Stimulated activated CD4-positive, alpha-beta T cell treated with anti-CD3 and anti-CD28 coated beads, Interleukin-4, amount 100 ng/mL, for 24 hours (primary cell): ENCODE results near the gene ASCC2.

Source experiments
- DNase-seq: peaks from one replicate; pipeline ENCODE4 v3.0.0-alpha.2; 2020

ASCC2 gene

DNA sequence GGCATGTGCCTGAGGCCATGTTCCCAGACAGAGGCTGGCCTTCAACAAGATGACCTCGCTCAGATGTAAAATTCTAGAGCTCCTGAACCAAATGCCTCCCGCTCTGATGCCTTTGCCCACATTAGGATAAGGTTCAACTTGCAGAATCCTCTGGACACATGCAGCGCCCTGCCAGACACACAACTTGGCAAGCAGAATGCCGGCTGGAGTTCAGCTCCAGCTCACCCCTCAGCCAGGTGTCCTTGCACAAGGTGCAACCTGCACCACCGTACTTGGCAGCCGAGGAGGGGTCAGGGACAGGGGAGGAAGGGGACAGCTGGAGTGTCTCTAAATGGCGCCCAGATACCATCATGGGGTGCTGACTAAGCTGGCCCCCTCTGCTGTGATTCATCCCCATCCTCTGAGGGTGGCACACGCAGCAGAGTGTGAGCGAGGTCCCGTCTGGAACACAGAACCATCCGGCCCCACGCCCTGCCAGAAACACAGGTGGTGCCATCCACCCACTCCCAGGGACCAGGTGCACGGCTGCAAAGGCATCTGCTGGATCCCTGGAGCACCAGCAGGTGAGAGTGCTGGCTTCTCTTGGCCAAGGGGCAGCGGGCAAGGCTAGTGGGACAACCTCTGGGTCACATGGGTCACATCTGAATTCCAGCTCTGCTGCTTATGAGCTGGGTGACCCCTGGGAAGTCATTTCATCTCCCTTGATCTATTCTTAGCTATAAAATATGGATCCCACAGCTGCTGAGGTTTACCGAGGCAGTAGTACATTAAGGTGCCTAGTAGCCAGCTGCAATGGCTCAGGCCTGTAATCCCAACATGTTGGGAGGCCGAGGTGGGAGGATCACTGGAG lies 84.0 kb downstream of the ASCC2 start:
- DNase-seq: no peak

DNA sequence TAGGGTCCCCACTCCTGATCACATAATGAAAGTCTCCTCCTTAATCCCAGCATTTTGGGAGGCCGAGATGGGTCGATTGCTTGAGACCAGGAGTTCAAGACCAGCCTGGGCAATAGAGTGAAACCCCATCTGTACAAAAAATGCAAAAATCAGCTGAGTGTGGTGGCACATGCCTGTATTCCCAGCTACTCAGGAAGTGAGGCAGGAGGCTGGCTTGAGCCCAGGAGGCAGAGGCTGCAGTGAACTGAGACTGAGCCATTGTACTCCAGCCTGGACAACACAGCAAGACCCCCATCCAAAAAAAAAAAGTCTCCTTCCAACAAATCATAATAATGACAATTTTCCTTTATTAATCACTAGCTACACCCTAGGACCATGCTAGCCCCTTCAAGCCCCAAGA lies 86.4 kb downstream of the ASCC2 start:
- no peak for DNase-seq

DNA sequence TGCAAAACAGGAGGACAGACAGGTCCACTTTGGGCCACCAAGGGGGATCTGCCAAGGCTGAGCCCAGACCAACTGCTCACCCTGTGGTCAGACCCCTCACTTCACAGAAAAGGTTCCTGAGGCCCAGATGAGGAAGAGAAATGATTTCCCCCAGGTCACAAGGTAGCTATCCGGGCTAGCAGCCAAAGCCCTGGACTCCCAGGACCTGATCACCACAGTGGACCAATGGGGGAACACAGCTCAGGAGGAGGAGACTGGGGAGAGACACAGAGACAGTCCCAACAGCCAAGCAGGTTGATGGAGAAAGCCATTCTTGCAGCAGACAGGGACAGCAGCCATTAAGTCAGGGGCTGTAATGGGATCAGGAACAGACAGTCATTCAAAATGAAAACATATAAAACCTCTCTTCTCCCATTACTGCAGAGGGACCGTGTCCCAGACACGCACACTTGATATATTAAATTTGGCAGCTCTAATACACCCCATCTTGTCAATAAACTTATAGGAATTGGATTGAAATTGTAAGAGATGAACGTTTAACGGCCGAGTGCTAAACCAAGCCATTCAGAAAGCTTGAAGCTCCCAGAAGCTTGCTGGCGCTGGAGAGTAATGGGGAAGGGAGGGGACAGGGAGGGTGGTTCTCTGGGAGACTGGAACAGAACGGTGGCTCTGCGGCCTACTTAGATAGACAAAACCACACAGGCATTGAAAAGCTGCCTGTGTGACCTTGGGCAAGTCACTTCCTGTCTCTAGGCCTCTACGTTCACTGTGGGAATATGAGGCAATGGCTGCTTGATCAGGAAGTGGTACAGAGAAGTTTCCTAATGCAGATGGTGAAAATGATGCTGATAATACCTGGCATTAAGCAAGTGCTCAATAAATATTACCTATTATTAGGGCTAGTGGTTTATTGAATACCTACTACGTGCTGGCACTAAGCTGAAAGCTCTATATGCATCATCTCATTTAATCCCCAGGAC lies 87.2 kb downstream of the ASCC2 start:
- DNase-seq: peak; percentile 9

DNA sequence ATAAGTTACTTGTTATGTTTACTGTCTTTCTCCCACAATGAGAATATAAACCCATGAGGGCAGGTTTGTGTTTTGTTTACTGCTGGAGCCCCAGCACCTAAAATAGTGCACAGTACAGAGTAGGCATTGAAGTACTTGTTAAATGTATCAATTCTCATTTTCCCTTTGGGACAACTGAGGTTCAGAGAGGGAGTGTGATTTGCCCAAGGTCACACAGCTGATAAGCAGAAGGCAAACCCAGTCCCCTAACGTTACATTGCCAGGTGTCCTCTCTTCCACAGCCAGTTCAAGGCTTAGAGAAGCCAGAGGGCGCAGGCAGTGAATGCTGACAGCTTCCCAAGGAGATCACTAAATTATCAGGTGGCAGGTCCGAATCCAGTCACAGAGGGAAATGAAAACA lies 88.0 kb downstream of the ASCC2 start:
- no peak for DNase-seq

DNA sequence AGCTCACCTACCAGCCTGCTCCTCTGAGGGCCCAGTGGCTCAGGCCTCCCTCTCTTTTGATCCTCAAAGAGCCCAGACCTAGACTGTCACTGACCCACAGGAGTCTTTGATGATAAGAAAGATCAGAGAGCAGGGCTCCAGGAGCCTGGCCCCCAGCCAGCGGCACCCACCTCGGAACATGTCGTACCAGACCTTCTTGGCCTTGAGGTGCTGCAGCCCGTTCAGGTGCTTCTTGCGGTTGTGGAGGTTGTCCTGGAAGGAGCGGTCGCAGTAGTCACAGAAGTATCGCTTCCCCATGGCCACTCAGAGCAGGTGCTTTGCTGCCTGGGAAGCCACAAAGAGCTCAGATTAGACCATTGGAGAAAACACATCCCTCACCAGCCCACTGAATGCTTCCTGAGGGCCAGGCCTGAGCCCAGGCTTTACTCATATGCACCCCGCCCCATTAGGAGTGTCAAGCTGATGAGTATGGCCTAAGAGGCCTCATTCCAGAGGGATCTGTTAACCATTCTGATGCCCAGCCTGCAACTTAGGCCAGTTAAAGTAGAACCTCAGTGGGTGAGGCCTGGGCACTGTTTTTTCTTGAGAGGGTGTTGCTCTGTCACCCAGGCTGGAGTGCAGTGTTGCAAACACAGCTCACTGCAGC lies 89.7 kb downstream of the ASCC2 start:
- no peak for DNase-seq

DNA sequence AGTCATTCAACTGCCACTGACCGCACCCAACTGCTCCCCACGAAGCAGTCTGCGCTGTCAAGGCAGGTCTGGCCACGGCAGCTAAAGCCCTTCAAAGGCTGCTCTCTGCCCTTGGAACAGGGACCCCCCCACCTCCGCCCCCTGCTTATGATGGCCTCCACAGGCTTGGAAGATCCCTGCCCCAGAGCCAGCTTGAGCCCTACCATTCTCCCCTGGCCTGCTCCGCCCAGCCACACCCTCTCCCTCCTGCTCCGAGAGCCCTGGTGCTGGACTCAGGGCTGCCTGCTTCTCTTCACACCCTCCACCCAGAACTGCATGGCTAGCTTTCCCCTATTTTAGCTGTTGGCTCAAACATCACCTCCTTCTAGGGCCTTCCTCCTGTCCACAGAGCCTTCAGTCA lies 90.2 kb downstream of the ASCC2 start:
- DNase-seq: no peak

DNA sequence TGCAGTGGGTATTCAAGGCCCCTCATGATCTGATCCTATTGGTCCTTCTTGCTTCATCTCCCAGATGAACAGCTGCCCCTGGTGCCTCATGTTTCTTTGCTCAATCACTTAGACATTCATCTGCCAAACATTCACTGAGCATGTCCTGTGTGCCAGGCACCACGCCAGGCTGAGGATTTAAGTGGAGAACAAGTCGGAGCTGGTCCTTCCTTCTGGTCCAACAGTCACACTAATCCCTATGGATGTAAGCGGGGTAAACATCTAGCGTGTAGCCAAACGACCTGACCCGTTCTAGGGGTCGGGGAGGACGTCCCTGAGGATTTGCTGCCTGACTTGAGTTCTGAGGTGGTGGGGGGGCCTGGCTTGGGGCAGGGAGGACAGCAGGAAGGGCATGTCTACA lies 93.2 kb downstream of the ASCC2 start:
- DNase-seq: no peak

DNA sequence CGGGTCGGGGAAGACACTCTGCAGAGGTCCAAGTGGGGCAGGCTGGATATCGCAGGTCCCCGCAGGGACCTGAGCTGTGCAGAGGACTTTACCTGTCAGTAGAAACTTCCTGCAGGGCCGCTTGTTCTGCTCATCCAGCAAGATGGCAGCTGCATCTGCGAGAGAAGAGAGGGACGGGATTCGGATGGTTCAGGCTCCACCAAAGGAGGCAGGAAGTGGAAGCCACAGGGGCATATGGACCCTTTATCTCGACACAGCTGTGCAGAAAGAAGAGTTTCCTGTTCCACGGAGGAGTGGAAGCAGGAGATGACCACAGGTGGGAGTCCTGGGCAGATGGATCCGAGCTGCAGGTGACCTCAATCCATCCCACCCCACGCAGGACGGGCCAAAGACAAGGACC lies 95.7 kb downstream of the ASCC2 start:
- no peak for DNase-seq

DNA sequence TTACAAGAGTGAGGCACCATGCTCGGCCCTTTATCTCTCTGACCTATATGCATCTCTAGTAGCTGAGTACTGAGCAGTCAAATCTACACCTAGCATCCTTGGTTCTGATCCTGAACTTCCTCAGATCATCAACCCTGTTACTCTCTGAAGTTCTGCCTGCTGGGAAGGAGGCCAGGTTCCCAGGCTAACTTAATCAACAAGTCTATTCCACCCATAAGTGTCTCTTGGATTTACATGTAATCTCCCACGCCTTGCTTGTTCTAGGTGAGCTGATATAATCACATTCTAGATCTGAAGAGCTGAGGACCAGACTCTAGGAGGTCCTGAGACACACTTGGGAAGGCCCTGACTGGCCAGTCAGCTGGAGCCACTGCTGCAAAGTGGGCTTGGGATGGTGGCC lies 96.1 kb downstream of the ASCC2 start:
- DNase-seq: no peak

DNA sequence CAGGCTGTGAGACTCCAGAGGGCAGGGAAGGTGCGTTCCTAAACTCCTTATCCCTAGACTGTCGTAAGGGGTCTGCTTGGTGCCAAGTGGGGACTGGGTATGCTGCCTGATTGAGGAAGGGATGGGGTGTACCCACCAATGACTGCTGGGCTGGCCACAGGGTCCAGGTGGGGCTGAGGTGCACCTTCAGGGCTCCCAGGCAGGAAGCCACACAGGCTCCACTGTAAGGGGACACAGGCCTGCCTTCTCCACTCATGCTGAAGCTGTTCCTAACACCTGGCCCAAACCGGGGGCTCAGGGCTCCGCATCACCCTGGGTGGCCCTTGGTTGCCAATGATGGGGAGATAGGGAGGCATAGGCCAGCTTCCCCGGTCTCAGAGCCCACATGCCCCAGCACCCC lies 97.9 kb downstream of the ASCC2 start:
- no peak for DNase-seq

DNA sequence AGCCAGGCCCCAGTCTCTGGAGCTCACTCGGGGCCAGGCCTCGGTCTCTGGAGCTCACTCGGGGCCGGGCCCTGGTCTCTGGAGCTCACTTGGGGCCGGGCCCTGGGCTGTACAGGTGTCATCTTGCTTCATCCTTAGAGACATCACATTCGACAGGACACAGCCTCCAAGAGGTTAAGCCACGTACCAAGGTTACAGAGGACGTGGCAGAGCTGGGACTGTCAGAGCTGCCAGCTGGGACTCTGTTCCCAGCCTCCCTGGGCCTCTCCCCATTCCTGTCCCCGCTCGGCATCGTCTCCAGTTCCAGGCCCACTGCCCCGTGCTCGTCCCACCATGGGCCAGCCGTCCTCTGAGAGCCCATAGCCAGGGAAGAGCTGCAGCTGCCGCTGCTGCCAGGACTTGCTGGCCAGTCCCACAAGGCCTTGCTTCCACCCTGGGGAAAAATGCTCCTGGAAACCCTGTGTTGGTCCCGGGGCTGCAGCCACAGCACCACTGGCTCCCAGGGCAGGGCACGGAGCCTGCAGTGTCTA lies 98.7 kb downstream of the ASCC2 start:
- no peak for DNase-seq
